Activated T-cell treated with anti-CD3 and anti-CD28 coated beads, Interleukin-2, amount 50 U/mL, for 48 hours (primary cell): ENCODE data around the gene ATP10B.
"Not testable (repeated sequence)": the region's sequence is repeated elsewhere in the genome, so short reads cannot be mapped to it uniquely, and the experiment has no call there.

ENCODE experiments used
- DNase-seq, 2 experiments: peaks; one replicate each; pipeline ENCODE4 v3.0.0-alpha.2; 2020

The ATP10B gene

GRCh38 chr5:160749682-160750081 lies 102.3 kb downstream of the ATP10B start:
- no peak for DNase-seq

- DNase-seq, result no peak
Observed at GRCh38 chr5:160749026-160749425, 103.0 kb downstream of the ATP10B start.

- DNase-seq, result no peak
Observed at GRCh38 chr5:160747987-160748386, 104.0 kb downstream of the ATP10B start.

GRCh38 chr5:160747559-160747958 lies 104.5 kb downstream of the ATP10B start:
- DNase-seq, result no peak

GRCh38 chr5:160744268-160745101 lies 107.5 kb downstream of the ATP10B start:
- no peak for DNase-seq

DNA sequence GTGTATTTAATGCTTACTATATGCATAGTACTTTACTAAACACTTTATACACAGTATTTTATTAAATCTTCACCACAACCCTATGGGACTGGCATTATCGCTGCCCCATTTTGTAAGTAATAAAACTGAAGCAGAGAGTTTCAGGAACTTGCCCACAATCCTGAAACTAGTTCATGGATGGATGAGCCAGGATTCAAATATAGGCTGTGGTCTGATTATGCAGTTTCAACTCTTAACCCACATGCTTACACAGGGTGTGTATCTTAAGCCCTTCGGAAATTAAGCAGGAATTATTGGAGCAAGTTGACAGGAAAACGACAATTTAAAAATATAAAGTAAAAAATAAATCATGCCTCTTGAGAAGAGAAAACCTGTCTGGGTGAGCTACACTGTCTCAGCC lies 109.0 kb downstream of the ATP10B start:
- no peak for DNase-seq

GRCh38 chr5:160742446-160742845 lies 109.6 kb downstream of the ATP10B start:
- DNase-seq, result no peak

DNA sequence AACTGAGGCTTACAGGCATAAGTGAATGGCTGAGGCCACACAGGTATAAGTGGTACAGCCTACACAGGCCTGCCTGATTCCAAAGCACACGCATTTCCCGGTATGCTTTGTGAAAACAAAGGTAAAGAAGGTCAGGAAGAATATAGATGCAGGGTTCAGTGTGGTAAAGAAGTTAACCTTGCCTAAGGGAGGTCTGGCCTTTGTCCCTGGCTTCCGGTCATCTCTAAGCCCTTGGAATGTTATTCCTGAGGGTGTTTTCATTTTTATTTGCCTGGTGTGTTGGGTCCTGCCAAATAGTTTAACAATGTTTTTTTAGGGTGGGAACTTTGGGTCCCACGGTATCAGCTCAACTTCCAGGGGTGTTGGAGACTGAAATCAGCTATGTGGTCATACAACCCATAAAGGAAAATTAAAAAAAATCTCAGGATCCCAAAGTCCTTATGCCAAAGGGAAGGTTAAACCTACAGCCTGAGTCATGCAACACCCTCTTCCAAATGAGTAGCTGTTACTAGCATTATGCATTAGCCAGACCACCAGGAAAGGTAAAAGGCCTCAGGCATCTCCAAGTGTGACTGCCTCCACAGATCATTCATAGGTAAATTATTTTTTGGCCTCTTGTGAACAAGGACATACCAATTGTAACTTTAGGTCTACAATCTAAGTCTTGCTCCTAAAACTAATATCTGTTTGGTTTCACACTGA lies 124.6 kb downstream of the ATP10B start:
- DNase-seq, result no peak

- DNase-seq, result no peak
Observed at GRCh38 chr5:160726721-160727120, 125.3 kb downstream of the ATP10B start.

GRCh38 chr5:160720822-160721221 lies 131.2 kb downstream of the ATP10B start:
- no peak for DNase-seq

DNA sequence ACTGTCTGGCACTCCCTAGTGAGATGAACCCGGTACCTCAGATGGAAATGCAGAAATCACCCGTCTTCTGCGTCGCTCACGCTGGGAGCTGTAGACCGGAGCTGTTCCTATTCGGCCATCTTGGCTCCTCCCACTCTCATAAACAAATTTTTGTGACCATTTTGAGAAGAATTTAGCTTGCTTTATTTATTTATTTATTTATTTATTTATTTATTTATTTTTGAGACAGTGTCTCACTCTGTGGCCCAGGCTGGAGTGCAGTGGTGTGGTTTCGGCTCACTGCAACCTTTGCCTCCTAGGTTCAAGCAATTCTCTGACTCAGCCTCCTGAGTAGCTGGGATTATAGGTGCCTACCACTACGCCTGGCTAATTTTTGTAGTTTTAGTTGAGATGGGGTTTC lies 136.5 kb downstream of the ATP10B start:
- not testable (repeated sequence) for DNase-seq

GRCh38 chr5:160703547-160704189 lies 148.3 kb downstream of the ATP10B start:
- no peak for DNase-seq

GRCh38 chr5:160702934-160703333 lies 149.1 kb downstream of the ATP10B start:
- DNase-seq, result no peak

DNA sequence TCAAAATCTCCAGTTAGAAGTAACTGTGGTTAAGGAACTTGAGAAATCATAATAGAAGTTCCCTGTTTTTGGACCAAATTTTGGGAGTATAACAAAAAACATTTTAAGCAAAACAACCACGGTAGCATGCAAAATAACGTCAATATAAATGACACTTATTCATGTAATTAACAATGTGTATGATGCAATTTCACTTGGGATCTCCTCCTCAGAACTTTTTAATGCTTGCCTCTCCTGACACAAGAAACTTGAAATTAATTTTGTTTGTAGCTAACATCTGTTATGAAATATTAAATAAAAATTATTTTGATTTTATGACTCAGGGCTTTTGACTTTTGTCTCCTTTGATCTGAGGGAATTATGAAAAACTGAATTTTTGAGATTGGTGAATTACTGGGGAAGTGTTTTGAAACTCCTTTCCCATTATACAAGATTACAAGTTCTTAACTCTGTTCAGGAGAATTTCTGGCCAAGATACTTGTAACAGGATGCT lies 149.7 kb downstream of the ATP10B start:
- no peak for DNase-seq

- no peak for DNase-seq
Observed at GRCh38 chr5:160701403-160701802, 150.6 kb downstream of the ATP10B start.

GRCh38 chr5:160699301-160699700 lies 152.7 kb downstream of the ATP10B start:
- DNase-seq, result no peak

DNA sequence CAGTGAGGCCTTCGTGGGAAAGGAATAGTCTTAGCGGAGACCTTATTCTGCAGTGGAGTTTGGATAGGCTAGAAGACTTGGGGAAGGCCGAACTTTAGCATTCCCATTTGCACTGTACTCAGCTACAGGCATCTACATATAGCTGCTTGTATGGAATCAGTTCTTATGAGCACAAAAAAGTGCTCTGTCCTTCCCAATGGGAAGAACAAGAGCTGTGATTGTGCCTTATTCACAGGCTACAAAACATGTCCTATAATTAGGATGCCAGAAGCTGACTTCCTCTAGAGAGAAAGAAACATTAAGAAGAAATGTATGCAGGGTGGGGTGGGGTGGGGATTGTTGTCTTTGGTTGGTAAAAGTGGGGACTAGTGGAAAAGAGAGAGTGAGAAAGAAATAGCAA lies 154.7 kb downstream of the ATP10B start:
- no peak for DNase-seq

DNA sequence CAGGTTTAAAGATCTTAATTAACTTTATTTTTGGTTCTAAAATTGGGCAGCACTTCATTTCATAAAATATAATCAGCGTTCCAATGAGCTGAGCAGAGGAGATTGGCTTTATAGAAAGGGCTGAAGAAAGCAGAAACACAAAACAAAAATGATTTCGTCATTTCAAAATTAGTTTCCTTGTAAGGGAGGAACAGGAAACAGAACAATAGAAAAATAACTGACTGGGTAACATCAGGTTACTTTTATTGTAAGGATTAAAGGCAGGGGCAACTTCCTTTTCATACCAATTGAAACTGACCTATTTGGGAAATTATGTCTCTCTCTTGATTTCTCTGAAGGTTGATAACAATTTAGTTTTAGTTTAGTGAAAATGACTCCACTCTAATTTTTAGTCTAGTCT lies 157.1 kb downstream of the ATP10B start:
- no peak for DNase-seq

DNA sequence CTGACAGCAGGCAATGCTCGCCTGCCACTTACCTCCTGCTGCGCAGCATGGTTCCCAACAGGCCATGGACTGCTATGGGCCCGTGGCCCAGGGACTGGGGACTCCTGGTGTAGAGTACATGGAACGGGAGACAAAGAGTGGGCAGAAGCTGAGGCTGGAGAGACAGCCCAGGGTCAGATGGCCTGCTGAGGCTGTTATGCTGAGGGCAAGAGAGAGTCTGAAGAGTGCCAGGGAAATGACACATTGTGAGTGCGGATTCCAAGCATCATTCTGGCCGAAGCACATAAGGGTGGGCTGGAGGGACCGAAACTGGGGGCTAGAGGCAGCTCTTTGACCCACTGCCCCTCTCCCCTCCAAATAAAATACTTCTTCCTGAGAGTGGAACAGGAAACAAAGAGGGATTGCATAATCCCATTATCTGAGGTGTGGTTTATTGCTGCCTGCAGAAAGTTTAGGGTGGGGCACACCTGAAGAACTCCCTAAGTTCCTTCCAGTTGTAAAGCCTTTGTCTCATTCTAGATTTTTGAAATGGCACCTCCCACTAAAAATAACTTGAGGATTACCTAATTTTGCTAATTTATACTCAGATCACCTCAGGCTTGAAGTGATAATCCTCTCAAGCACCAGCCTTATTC lies 158.1 kb downstream of the ATP10B start:
- DNase-seq, result no peak

DNA sequence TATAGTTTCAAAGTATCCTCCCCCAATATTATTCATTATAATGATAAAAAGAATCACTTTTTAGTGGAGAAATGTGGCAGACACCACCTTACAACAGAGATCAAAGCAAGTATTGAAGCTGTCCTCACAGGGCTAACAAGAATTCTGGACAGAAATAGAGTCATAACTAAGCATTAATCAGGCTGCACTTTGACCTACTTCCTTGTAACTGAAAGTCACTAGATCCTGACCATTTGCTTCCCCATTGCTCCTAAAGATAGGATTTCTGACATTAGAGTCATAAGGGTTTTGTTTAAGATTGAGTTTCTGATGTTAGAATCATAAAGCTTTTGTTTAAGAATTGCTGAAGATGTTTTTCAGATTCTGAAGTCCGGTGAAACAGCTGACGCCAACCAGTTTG lies 159.7 kb downstream of the ATP10B start:
- DNase-seq, result no peak

- DNase-seq, result no peak
Observed at GRCh38 chr5:160685695-160686094, 166.3 kb downstream of the ATP10B start.

DNA sequence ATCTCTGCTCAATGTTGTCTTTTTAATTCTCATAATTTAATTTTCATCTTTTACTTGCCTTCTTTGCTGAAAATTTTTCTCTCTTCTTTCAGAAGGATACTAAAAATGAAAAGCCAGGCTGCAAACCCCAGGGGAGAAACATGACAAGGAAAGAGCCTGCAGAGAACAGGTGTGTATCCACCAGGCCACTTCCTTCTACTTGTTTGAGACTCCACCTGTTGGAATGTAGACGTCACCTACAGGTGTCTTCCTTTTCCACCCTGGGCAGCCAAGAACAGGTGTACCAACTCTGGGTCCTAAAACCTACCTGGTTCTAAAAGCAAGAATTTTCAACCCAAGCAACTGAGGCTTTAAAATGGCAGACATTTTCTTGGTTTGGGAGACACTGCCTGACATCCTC lies 166.8 kb downstream of the ATP10B start:
- DNase-seq, result no peak
